Activated naive CD4-positive, alpha-beta T cell treated with anti-CD3 and anti-CD28 coated beads, Interleukin-2, amount 50 U/mL, for 24 hours (primary cell): ENCODE data around the gene ACTN4.
A peak's percentile ranks its signal among the peaks of the same experiment; 100 is the strongest.
"Not testable (repeated sequence)": the region's sequence is repeated elsewhere in the genome, so short reads cannot be mapped to it uniquely, and the experiment has no call there.

Experiments used
- H3K27ac Mint-ChIP-seq: one replicate; pipeline ENCODE4 v1.8.0; 2021; ENCODE audit warnings: mild to moderate bottlenecking, mixed read lengths
- H3K27me3 Mint-ChIP-seq: one replicate; pipeline ENCODE4 v1.8.0; 2021; ENCODE audit warnings: mixed read lengths
- H3K36me3 Mint-ChIP-seq: one replicate; pipeline ENCODE4 v1.8.0; 2021; ENCODE audit warnings: mixed read lengths
- H3K4me1 Mint-ChIP-seq: one replicate; pipeline ENCODE4 v1.8.0; 2021; ENCODE audit warnings: mixed read lengths
- H3K4me3 Mint-ChIP-seq: one replicate; pipeline ENCODE4 v1.8.0; 2021; ENCODE audit warnings: mild to moderate bottlenecking, mixed read lengths
- H3K9me3 Mint-ChIP-seq: one replicate; pipeline ENCODE4 v1.8.0; 2021; ENCODE audit warnings: mixed read lengths

Gene ACTN4

GRCh38 chr19:38744874-38745273 is 97.4 kb downstream of the ACTN4 start:
- no peaks in the 10 kb centered on the region for H3K27me3 Mint-ChIP-seq
- no peak overlapping the region for H3K27ac Mint-ChIP-seq
- H3K4me1 Mint-ChIP-seq: no peaks in the 10 kb centered on the region
- no peaks in the 10 kb centered on the region for H3K36me3 Mint-ChIP-seq
- no peaks in the 10 kb centered on the region for H3K9me3 Mint-ChIP-seq
- H3K4me3 Mint-ChIP-seq: no peak overlapping the region

- no peaks in the 10 kb centered on the region for H3K4me1 Mint-ChIP-seq
- H3K27me3 Mint-ChIP-seq: no peaks in the 10 kb centered on the region
- no peak overlapping the region for H3K27ac Mint-ChIP-seq
- no peaks in the 10 kb centered on the region for H3K36me3 Mint-ChIP-seq
- no peak overlapping the region for H3K4me3 Mint-ChIP-seq
- H3K9me3 Mint-ChIP-seq: no peaks in the 10 kb centered on the region
These were observed 97.9 kb downstream of the ACTN4 start for GRCh38 chr19:38745316-38745715.

- not testable (repeated sequence) for H3K4me3 Mint-ChIP-seq, H3K9me3 Mint-ChIP-seq, H3K4me1 Mint-ChIP-seq
These were observed 106.3 kb downstream of the ACTN4 start for GRCh38 chr19:38753783-38754182.

GRCh38 chr19:38754196-38754595 is 106.7 kb downstream of the ACTN4 start:
- not testable (repeated sequence) for H3K27me3 Mint-ChIP-seq, H3K27ac Mint-ChIP-seq, H3K4me1 Mint-ChIP-seq, H3K36me3 Mint-ChIP-seq, H3K9me3 Mint-ChIP-seq, H3K4me3 Mint-ChIP-seq

More at GRCh38 chr19:38753783-38754182, 106.3 kb downstream of the ACTN4 start:
- H3K36me3 Mint-ChIP-seq, H3K27ac Mint-ChIP-seq, H3K27me3 Mint-ChIP-seq: not testable (repeated sequence)

- Mint-ChIP-seq H3K27ac (no peak overlapping the region), H3K4me1 (no peaks in the 10 kb centered on the region), H3K27me3 (no peaks in the 10 kb centered on the region), H3K9me3 (no peaks in the 10 kb centered on the region), H3K4me3 (no peak overlapping the region), H3K36me3 (peaks cover 2% of the 10 kb centered on the region)
These were observed 112.1 kb downstream of the ACTN4 start for GRCh38 chr19:38759590-38760003.

- H3K27ac Mint-ChIP-seq, H3K4me1 Mint-ChIP-seq, H3K9me3 Mint-ChIP-seq, H3K27me3 Mint-ChIP-seq, H3K4me3 Mint-ChIP-seq, H3K36me3 Mint-ChIP-seq: not testable (repeated sequence)
These were observed 113.5 kb downstream of the ACTN4 start for GRCh38 chr19:38760805-38761517.

GRCh38 chr19:38761884-38762389 is 114.5 kb downstream of the ACTN4 start:
- H3K27me3 Mint-ChIP-seq, H3K4me3 Mint-ChIP-seq, H3K27ac Mint-ChIP-seq, H3K36me3 Mint-ChIP-seq, H3K9me3 Mint-ChIP-seq, H3K4me1 Mint-ChIP-seq: not testable (repeated sequence)

GRCh38 chr19:38763795-38764220 is 116.4 kb downstream of the ACTN4 start:
- Mint-ChIP-seq H3K4me3 (no peak overlapping the region), H3K4me1 (no peaks in the 10 kb centered on the region), H3K27ac (no peak overlapping the region), H3K27me3 (no peaks in the 10 kb centered on the region), H3K9me3 (no peaks in the 10 kb centered on the region), H3K36me3 (no peaks in the 10 kb centered on the region)

- Mint-ChIP-seq H3K9me3 (no peaks in the 10 kb centered on the region), H3K4me3 (no peak overlapping the region), H3K27me3 (no peaks in the 10 kb centered on the region), H3K36me3 (no peaks in the 10 kb centered on the region), H3K4me1 (peaks cover 6% of the 10 kb centered on the region), H3K27ac (no peak overlapping the region)
These were observed 117.8 kb downstream of the ACTN4 start for GRCh38 chr19:38765214-38765613.

GRCh38 chr19:38766276-38767047 is 119.0 kb downstream of the ACTN4 start:
- Mint-ChIP-seq H3K9me3 (no peaks in the 10 kb centered on the region), H3K27me3 (no peaks in the 10 kb centered on the region), H3K27ac (no peak overlapping the region), H3K36me3 (no peaks in the 10 kb centered on the region), H3K4me3 (no peak overlapping the region), H3K4me1 (peaks cover 6% of the 10 kb centered on the region)

- H3K27me3 Mint-ChIP-seq: no peaks in the 10 kb centered on the region
These were observed 122.3 kb downstream of the ACTN4 start for GRCh38 chr19:38769635-38770211.

GRCh38 chr19:38770228-38770948 is 122.9 kb downstream of the ACTN4 start:
- not testable (repeated sequence) for H3K4me1 Mint-ChIP-seq, H3K9me3 Mint-ChIP-seq, H3K36me3 Mint-ChIP-seq, H3K27ac Mint-ChIP-seq, H3K27me3 Mint-ChIP-seq, H3K4me3 Mint-ChIP-seq

More at GRCh38 chr19:38769635-38770211, 122.3 kb downstream of the ACTN4 start:
- H3K4me1 Mint-ChIP-seq: peaks cover 6% of the 10 kb centered on the region
- peak overlapping the region; percentile 59 for H3K27ac Mint-ChIP-seq
- H3K4me3 Mint-ChIP-seq: peak overlapping the region; percentile 69
- H3K9me3 Mint-ChIP-seq: no peaks in the 10 kb centered on the region
- no peaks in the 10 kb centered on the region for H3K36me3 Mint-ChIP-seq

GRCh38 chr19:38770949-38771275 is 123.5 kb downstream of the ACTN4 start:
- H3K4me3 Mint-ChIP-seq, H3K27me3 Mint-ChIP-seq, H3K36me3 Mint-ChIP-seq, H3K4me1 Mint-ChIP-seq, H3K27ac Mint-ChIP-seq, H3K9me3 Mint-ChIP-seq: not testable (repeated sequence)

- H3K36me3 Mint-ChIP-seq, H3K4me1 Mint-ChIP-seq, H3K27ac Mint-ChIP-seq, H3K9me3 Mint-ChIP-seq, H3K27me3 Mint-ChIP-seq, H3K4me3 Mint-ChIP-seq: not testable (repeated sequence)
These were observed 124.1 kb downstream of the ACTN4 start for GRCh38 chr19:38771569-38771968.

- Mint-ChIP-seq H3K4me3 (no peak within 1 kb of the TSS), H3K27me3 (no peaks in the 10 kb centered on the region), H3K27ac (peak within 1 kb of the TSS; percentile 33), H3K36me3 (no peaks in the 10 kb centered on the region), H3K9me3 (no peaks in the 10 kb centered on the region), H3K4me1 (peaks cover 6% of the 10 kb centered on the region)
These were observed 126.2 kb downstream of the ACTN4 start, which contains the start of gene LGALS7 for GRCh38 chr19:38773469-38774177. TSS of gene LGALS7 (minus strand) at chr19:38773517. CDS start at chr19:38773492, 25 bp downstream.
